CD4-positive, alpha-beta T cell (primary cell): ENCODE data around the gene MAPK1IP1L. TPM values are rescaled to one million over a fixed set of nuclear protein-coding genes. Genes with fewer than 3 reads are reported as not detected.

ENCODE experiments used
- ATAC-seq: fragments of 200-7000 bp; cut with Tn5 transposase; one replicate; pipeline ENCODE4 v1.10.0; 2022; ENCODE audit warnings: mild to moderate bottlenecking; ENCODE audit not compliant: poor library complexity
- CTCF ChIA-PET: fragments of 350-600 bp; sonication (Branson Sonifier 250); formaldehyde crosslinking; loops from one replicate; lab custom pipeline; 2021; ENCODE audit warnings: antibody characterized with exemption, inconsistent platforms; lab: Charles Lee
- POLR2A ChIA-PET: fragments of 350-600 bp; sonication (Branson Sonifier 250); formaldehyde crosslinking; loops from one replicate; lab custom pipeline; 2021; ENCODE audit warnings: antibody characterized with exemption, inconsistent platforms; lab: Charles Lee
- DNase-seq, 14 experiments: peaks; one replicate each; pipeline ENCODE4 v3.0.0-alpha.2; 2013 to 2020; ENCODE audit warnings: mixed read lengths in 2 of 14
- H3K27ac ChIP-seq, 2 donors: one replicate each; pipeline versions ENCODE4 v1.5.1 to v1.7.0; 2013; ENCODE audit warnings: low read length in 2 of 2, low read depth in 1 of 2, mild to moderate bottlenecking in 1 of 2
- H3K27me3 ChIP-seq, 2 experiments: 1 replicate in 1 of 2; 2 replicates in 1 of 2; pipeline versions ENCODE4 v1.6.1 to v1.7.0; 2013; ENCODE audit warnings: low read length in 2 of 2, control low read depth in 1 of 2, mild to moderate bottlenecking in 1 of 2, moderate library complexity in 1 of 2; ENCODE audit not compliant: insufficient read depth in 2 of 2, control insufficient read depth in 1 of 2
- H3K36me3 ChIP-seq: one replicate; pipeline ENCODE4 v1.6.1; 2013; ENCODE audit warnings: low read length, control low read depth; ENCODE audit not compliant: insufficient read depth
- H3K4me1 ChIP-seq: one replicate; pipeline ENCODE4 v1.6.1; 2013; ENCODE audit warnings: low read length, control low read depth; ENCODE audit not compliant: insufficient read depth
- H3K4me3 ChIP-seq: one replicate; pipeline ENCODE4 v1.5.1; 2013; ENCODE audit warnings: mild to moderate bottlenecking, low read length, moderate library complexity
- H3K9me3 ChIP-seq, 2 experiments: 1 replicate in 1 of 2; 2 replicates in 1 of 2; pipeline versions ENCODE4 v1.6.1 to v1.7.0; 2013; ENCODE audit warnings: low read length in 2 of 2, mild to moderate bottlenecking in 2 of 2, control low read depth in 1 of 2, moderate library complexity in 1 of 2; ENCODE audit not compliant: control insufficient read depth in 1 of 2, insufficient read depth in 1 of 2
- H3K27ac Mint-ChIP-seq: one replicate; pipeline ENCODE4 v1.8.0; 2020; ENCODE audit warnings: mixed read lengths
- H3K27me3 Mint-ChIP-seq: one replicate; pipeline ENCODE4 v1.8.0; 2021; ENCODE audit warnings: mixed read lengths
- H3K36me3 Mint-ChIP-seq: one replicate; pipeline ENCODE4 v1.8.0; 2021; ENCODE audit warnings: low read depth, mixed read lengths
- H3K4me1 Mint-ChIP-seq: one replicate; pipeline ENCODE4 v1.8.0; 2021; ENCODE audit warnings: low read depth, mixed read lengths
- H3K4me3 Mint-ChIP-seq: one replicate; pipeline ENCODE4 v1.8.0; 2020; ENCODE audit warnings: mild to moderate bottlenecking, mixed read lengths
- H3K9me3 Mint-ChIP-seq: one replicate; pipeline ENCODE4 v1.8.0; 2020; ENCODE audit warnings: mixed read lengths
- intact Hi-C, 2 experiments: fragments of 100-400 bp; cut with DNase I in 1 of 2; cut with micrococcal nuclease in 1 of 2; formaldehyde crosslinking; loops; one replicate each; pipeline versions ENCODE4 v1.15.1 to v1.9.0; 2023 to 2025; cut with DNase I, micrococcal nuclease
- total RNA-seq, 174 experiments: library from RNA in 2 of 174; stranded (reverse) in 2 of 174; gene quantifications; one replicate each; pipeline ENCODE4 v1.2.3 and lab custom pipeline; 2021 to 2026
- TF ChIP-seq, protein P1 (sequence below): fragments of 200-600 bp; IDR thresholded peaks from one replicate; pipeline ENCODE4 v1.8.0; 2022; ENCODE audit warnings: antibody characterized with exemption, mild to moderate bottlenecking

MAPK1IP1L gene
- total RNA-seq, 2 experiments from 2014 or later = 198 to 207 TPM

DNA sequence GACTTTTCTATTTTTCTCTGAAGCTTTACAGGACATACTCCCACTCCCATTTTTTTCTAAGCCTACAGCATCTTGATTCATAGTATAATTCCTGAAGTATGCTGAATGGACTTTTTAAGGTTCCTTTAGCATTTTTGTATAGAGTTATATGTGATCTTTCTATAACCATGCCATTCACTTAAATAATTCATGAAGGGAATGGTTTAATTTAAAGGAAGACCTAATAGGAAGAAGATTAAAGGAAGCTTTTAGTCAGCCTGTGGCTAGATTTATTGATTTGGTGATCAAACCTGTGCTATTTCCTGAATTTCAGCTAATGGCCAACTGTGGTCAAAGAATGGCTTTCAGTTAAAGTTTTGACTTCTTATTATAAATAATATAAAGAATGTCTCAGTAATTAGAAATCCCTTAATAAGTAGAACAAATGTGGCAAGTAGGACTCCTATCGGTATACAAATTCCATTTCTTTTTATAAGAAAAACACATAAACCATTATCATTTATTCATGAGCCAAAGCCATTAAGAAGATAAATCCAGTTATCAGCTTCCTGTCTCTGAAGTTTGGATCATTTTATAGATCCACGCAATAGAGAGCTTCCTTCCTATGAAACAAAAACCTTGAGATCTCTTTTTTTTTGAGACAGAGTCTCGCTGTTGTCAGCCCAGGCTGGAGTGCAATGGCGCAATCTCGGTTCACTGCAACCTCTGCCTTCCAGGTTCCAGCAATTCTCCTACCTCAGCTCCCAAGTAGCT lies 4.0 kb upstream of the MAPK1IP1L start:
- ATAC-seq (no peak), DNase-seq (no peak)
- no peaks in the 10 kb centered on the region for H3K9me3 ChIP-seq
- Mint-ChIP-seq H3K4me1 (peaks cover 13% of the 10 kb centered on the region), H3K4me3 (no peak overlapping the region), H3K27me3 (no peaks in the 10 kb centered on the region), H3K36me3 (peaks cover 36% of the 10 kb centered on the region), H3K9me3 (no peaks in the 10 kb centered on the region), H3K27ac (no peak overlapping the region)
- H3K4me1 ChIP-seq = peaks cover 11% of the 10 kb centered on the region
- H3K27ac ChIP-seq = no peak overlapping the region
- H3K4me3 ChIP-seq = no peak overlapping the region
- POLR2A ChIA-PET = no interaction called here
- TF ChIP-seq, protein P1, sequence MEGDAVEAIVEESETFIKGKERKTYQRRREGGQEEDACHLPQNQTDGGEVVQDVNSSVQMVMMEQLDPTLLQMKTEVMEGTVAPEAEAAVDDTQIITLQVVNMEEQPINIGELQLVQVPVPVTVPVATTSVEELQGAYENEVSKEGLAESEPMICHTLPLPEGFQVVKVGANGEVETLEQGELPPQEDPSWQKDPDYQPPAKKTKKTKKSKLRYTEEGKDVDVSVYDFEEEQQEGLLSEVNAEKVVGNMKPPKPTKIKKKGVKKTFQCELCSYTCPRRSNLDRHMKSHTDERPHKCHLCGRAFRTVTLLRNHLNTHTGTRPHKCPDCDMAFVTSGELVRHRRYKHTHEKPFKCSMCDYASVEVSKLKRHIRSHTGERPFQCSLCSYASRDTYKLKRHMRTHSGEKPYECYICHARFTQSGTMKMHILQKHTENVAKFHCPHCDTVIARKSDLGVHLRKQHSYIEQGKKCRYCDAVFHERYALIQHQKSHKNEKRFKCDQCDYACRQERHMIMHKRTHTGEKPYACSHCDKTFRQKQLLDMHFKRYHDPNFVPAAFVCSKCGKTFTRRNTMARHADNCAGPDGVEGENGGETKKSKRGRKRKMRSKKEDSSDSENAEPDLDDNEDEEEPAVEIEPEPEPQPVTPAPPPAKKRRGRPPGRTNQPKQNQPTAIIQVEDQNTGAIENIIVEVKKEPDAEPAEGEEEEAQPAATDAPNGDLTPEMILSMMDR = no peak
- intact Hi-C loops = no loop called here
- CTCF ChIA-PET = interaction anchor here (0.6 to 1.5 kb wide), 4 partner anchors 9 to 42 kb away, joined by 3 to 6 read pairs (median 4); partner anchors contain the start of genes SOCS4 and WDHD1
- peaks cover 17% of the 10 kb centered on the region for H3K36me3 ChIP-seq
- H3K27me3 ChIP-seq = no peaks in the 10 kb centered on the region

DNA sequence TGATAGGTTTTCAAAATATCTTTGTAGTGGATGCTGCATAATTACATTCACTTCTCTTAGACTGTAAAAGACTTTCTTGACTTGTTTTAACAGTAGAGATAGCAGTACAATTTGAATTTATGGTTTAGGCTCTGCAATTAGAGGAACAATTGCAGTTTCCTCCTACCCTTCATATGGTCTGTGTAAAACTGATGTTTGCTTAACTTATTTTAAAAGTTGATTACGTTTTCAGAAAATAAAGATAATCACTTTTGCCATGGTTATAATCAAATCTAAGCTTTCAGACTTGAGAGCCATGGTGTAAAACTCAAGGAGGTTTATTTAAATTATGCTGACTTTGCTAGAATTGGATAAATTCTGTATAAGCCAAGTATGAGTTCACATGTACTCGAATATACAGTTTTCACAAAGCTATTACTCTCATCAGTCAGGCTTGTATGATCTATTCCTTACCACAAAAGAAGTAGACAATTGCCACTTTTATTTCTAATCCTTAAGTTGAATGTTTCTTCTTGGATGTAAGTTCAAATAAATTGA lies 2.5 kb upstream of the MAPK1IP1L start:
- POLR2A ChIA-PET = interaction anchor here (0.7 kb wide), 1 partner anchor 146 kb away, joined by 3 read pairs; the partner anchor contains the start of gene GCH1

GRCh38 chr14:55051165-55051422 lies 353 bp upstream of the MAPK1IP1L start:
- H3K4me3 Mint-ChIP-seq = peak overlapping the region; percentile 95
- ChIA-PET CTCF (interaction anchor here (0.6 to 3.3 kb wide), 34 partner anchors 9 to 616 kb away, joined by 3 to 55 read pairs (median 6); partner anchors contain the start of genes DLGAP5, GCH1, LGALS3 and SOCS4), POLR2A (interaction anchor here (0.5 to 3.2 kb wide), 28 partner anchors 9 to 1899 kb away, joined by 3 to 58 read pairs (median 4); partner anchors contain the start of genes BMP4, DLGAP5, FBXO34 and GCH1)
- H3K4me1 ChIP-seq = peaks cover 27% of the 10 kb centered on the region
- intact Hi-C loops = loop anchor here (1.0 to 10.0 kb wide), 9 partner anchors 24 to 654 kb away; partner anchors contain the start of genes SOCS4 (in 2 of the 2), WDHD1 (in 2 of the 2), CDKN3 (in 1 of the 2) and GCH1 (in 1 of the 2)
- TF ChIP-seq, protein P1 = no peak
- H3K27ac Mint-ChIP-seq = peak overlapping the region; percentile 96
- H3K4me1 Mint-ChIP-seq = peaks cover 44% of the 10 kb centered on the region
- H3K27ac ChIP-seq = peak overlapping the region; percentile 70 to 98
- peaks cover 49% of the 10 kb centered on the region for H3K36me3 Mint-ChIP-seq
- no peaks in the 10 kb centered on the region for H3K9me3 Mint-ChIP-seq
- no peaks in the 10 kb centered on the region for H3K27me3 ChIP-seq
- H3K4me3 ChIP-seq = peak overlapping the region; percentile 91
- H3K27me3 Mint-ChIP-seq = no peaks in the 10 kb centered on the region
- peaks cover 5% of the 10 kb centered on the region for H3K36me3 ChIP-seq
- H3K9me3 ChIP-seq = no peaks in the 10 kb centered on the region
- peak; percentile 2 for ATAC-seq
- no peak for DNase-seq

More for the DNA sequence above, 2.5 kb upstream of the MAPK1IP1L start:
- Mint-ChIP-seq H3K36me3 (peaks cover 36% of the 10 kb centered on the region), H3K9me3 (no peaks in the 10 kb centered on the region), H3K4me1 (peaks cover 27% of the 10 kb centered on the region), H3K4me3 (no peak overlapping the region), H3K27me3 (no peaks in the 10 kb centered on the region), H3K27ac (no peak overlapping the region)
- CTCF ChIA-PET = no interaction called here
- H3K27me3 ChIP-seq = no peaks in the 10 kb centered on the region
- H3K9me3 ChIP-seq = no peaks in the 10 kb centered on the region
- ATAC-seq (no peak), DNase-seq (no peak)
- H3K4me1 ChIP-seq = peaks cover 18% of the 10 kb centered on the region
- TF ChIP-seq, protein P1 = no peak
- no peak overlapping the region for H3K4me3 ChIP-seq
- H3K27ac ChIP-seq = no peak overlapping the region
- intact Hi-C loops = no loop called here
- peaks cover 4% of the 10 kb centered on the region for H3K36me3 ChIP-seq
